ENCODE data around the gene SPAG6. TPM values are rescaled to one million over a fixed set of nuclear protein-coding genes. Genes with fewer than 3 reads are reported as not detected.

SPAG6 gene
- total and polyA plus RNA-seq, 2 of the 4 experiments (the other 2 are of a cell fraction) = not detected

DNA sequence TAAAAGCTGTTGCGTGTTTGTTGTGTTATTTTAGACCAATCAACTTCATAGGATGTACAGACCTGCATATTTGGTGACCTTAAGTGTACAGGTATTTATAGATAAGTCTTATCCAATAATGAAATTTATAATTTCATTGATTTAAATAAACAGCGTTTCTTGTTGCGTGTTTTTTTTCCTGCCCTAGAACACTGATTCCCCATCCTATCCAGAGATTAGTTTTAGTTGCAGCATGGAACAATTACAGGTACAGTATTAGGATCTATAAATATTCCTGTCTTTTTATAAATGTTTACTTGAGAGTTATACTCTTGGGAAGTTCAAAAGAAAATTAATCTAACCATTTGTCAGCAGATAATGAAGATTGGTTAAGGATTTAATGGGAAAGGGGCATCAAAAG, 26.5 kb upstream of the SPAG6 start:
- Histone ChIP-seq H3K9me1 (ENCODE audit: insufficient read depth, low read length) (no peaks in the 10 kb centered on the region; the same call in 1 of the 2 replicates), H2BK20ac (ENCODE audit: low read depth, low read length) (no peak overlapping the region), H2BK5ac (ENCODE audit: low read depth, low read length, poor library complexity, severe bottlenecking) (no peak overlapping the region), H4K8ac (ENCODE audit: low read depth in 2 of 2, low read length in 2 of 2) (no peak overlapping the region), H2AFZ (replicated peaks; ENCODE audit: low read length, poor library complexity) (no peak overlapping the region), H3K9me3 (ENCODE audit: control insufficient read depth, insufficient read depth, low read length) (0 out of 2 replicates have a peak, but pooled peaks cover 3% of the 10 kb centered on the region), H3K79me1 (ENCODE audit: low read depth in 1 of 2, low read length in 2 of 2) (peaks cover 9 to 20% of the 10 kb centered on the region in 2 experiments), H4K91ac (ENCODE audit: insufficient read depth, low read depth, low read length) (no peak overlapping the region), H3K56ac (ENCODE audit: extremely low read depth, insufficient read depth, low read length) (no peak overlapping the region), H3K4me1 (ENCODE audit: control insufficient read depth, insufficient read depth, low read length) (no peaks in the 10 kb centered on the region), H3K4me2 (ENCODE audit: low read depth, low read length) (no peak overlapping the region), H2AK5ac (ENCODE audit: low read depth, low read length) (no peak overlapping the region), H2BK15ac (ENCODE audit: low read depth, low read length) (no peak overlapping the region), H4K20me1 (ENCODE audit: insufficient read depth, low read length) (peaks cover 9% of the 10 kb centered on the region; the same call in 1 of the 2 replicates), H4K5ac (ENCODE audit: low read depth, low read length) (no peak overlapping the region), H3K27me3 (ENCODE audit: control insufficient read depth, insufficient read depth, low read length) (peaks cover 18% of the 10 kb centered on the region), H2BK120ac (ENCODE audit: low read depth, low read length) (no peak overlapping the region), H3K18ac (ENCODE audit: low read depth, low read length) (no peak overlapping the region), H2AK9ac (replicated peaks; ENCODE audit: low read depth, low read length, poor library complexity) (no peak overlapping the region), H3K14ac (replicated peaks; ENCODE audit: low read depth, low read length) (no peak overlapping the region), H3K9ac (ENCODE audit: low read depth, low read length) (no peak overlapping the region), H3K27ac (ENCODE audit: insufficient read depth, low read length) (no peak overlapping the region), H3K4me3 (ENCODE audit: insufficient read depth, low read depth, low read length) (no peak overlapping the region), H3K36me3 (ENCODE audit: control insufficient read depth, insufficient read depth, low read length) (no peaks in the 10 kb centered on the region), H3K23ac (ENCODE audit: low read depth, low read length) (no peak overlapping the region), H3K4ac (ENCODE audit: low read depth, low read length) (no peak overlapping the region)
- DNase-seq (no peak), ATAC-seq (ENCODE audit: low read depth) (no peak)
- TF ChIP-seq BHLHE40 (IDR thresholded peaks at IDR 0.05; ENCODE audit: low read depth, low read length) (no peak), CEBPB (IDR thresholded peaks at IDR 0.05; ENCODE audit: low read depth, low read length) (no peak), MAFK (IDR thresholded peaks at IDR 0.05; ENCODE audit: low read depth, low read length) (no peak), RCOR1 (IDR thresholded peaks at IDR 0.05; ENCODE audit: insufficient replicate concordance, low read length) (no peak), CHD1 (IDR thresholded peaks at IDR 0.05; ENCODE audit: low read depth, low read length) (no peak), FOS (IDR thresholded peaks at IDR 0.05; ENCODE audit: low read depth, low read length) (no peak), NFE2L2 (IDR thresholded peaks at IDR 0.05; ENCODE audit: low read depth, low read length) (no peak)
- TF ChIP-seq, protein P1, sequence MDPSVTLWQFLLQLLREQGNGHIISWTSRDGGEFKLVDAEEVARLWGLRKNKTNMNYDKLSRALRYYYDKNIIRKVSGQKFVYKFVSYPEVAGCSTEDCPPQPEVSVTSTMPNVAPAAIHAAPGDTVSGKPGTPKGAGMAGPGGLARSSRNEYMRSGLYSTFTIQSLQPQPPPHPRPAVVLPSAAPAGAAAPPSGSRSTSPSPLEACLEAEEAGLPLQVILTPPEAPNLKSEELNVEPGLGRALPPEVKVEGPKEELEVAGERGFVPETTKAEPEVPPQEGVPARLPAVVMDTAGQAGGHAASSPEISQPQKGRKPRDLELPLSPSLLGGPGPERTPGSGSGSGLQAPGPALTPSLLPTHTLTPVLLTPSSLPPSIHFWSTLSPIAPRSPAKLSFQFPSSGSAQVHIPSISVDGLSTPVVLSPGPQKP (IDR thresholded peaks at IDR 0.05; ENCODE audit: borderline replicate concordance, low read depth, low read length) = no peak
- dilution Hi-C loops (cut with HindIII; ENCODE audit: low sequenced_read_pairs, unreplicated experiment) (no loop called here), intact Hi-C loops (cut with micrococcal nuclease) (loop anchor here (5.0 kb wide), 2 partner anchors 394 to 821 kb away; partner anchors contain the start of gene PIP4K2A), in situ Hi-C loops (cut with MboI; ENCODE audit: low sequenced_read_pairs) (loop anchor here (10.0 to 25.0 kb wide), 3 partner anchors 314 to 806 kb away; partner anchors contain the start of gene DNAJC1)
- ChIA-PET POLR2A (ENCODE audit: unreplicated experiment) (no interaction called here), CTCF (no interaction called here)
- no TSS peak for BruUV-seq (replicated peaks)
- no CpG with 5 or more reads among the region's 3 CpGs for WGBS, 2 experiments (ENCODE audit: extremely low coverage in 2 of 2, insufficient read length in 1 of 2)
